ENCODE results near the gene PDK2.

PDK2 gene

GRCh38 chr17:50100921-50101345, 5.8 kb downstream of the PDK2 start:
- no peak for DNase-seq (ENCODE audit: low read depth)

GRCh38 chr17:50101346-50102163, 6.4 kb downstream of the PDK2 start:
- DNase-seq (ENCODE audit: low read depth): no peak

DNA sequence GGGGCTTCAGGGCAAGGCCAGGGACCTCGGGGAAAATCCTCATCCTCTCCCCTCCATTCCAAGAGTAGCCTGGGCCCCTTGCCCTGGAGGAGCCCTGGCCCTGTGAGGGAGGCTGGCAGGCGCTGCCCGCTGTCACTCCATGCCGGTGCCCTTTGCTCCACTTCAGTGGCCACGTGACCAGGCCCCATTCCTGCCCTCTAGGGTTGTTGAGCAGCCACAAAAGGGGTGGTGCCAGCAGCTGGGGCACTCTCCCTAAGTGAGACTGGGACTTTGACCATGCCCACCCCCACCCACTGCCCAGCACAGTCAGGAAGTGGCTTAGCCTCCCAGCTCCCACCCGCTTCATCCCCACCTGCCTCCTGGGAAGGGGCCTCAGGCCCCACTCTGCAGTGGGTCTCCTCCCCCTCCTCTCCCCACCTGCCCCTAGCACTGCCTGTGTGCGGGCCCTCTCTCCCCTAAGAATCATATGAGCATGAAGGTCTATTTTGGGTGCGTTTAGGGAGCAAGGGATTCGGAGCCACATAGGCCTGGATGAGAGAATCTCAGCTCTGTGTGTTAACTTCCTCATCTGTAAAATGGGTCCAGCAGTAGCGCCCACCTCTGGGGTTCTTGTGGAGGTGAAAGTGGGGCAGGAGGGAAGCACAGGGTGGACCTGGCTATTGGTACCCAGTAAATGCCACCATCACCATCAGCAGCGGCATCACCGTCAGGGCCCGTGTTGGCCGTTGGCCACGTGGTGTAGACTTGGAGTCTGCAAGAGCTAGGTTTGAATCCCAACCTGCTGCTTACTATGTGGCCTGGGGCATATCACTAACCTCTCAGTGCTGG, 7.2 kb downstream of the PDK2 start:
- no peak for DNase-seq (ENCODE audit: low read depth)

DNA sequence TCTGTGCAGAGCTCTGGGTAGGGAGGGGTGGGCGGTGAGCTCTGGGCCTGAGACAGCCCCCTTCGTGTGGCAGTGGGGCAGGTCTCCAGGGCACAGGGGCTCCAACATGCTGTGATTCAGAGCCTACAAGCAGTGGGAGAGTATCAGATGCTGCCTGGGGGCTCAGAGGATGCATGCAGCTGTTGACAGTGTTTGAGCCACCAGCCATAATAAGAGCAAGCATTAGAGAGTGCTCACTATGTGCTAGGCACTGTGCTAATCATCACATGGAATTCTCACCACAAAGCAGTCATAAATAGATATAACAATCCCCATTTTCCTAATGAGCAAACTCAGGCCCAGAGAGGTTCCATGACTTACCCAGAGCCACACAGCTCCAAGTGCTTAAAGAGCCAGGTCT, 8.1 kb downstream of the PDK2 start:
- no peak for DNase-seq (ENCODE audit: low read depth)

GRCh38 chr17:50103941-50104340, 8.8 kb downstream of the PDK2 start:
- DNase-seq (ENCODE audit: low read depth): no peak

- no peak for DNase-seq (ENCODE audit: low read depth)
Measured at GRCh38 chr17:50105811-50106210, 10.7 kb downstream of the PDK2 start.

- DNase-seq (ENCODE audit: low read depth): no peak
Measured at GRCh38 chr17:50106393-50107131, 11.4 kb downstream of the PDK2 start.

DNA sequence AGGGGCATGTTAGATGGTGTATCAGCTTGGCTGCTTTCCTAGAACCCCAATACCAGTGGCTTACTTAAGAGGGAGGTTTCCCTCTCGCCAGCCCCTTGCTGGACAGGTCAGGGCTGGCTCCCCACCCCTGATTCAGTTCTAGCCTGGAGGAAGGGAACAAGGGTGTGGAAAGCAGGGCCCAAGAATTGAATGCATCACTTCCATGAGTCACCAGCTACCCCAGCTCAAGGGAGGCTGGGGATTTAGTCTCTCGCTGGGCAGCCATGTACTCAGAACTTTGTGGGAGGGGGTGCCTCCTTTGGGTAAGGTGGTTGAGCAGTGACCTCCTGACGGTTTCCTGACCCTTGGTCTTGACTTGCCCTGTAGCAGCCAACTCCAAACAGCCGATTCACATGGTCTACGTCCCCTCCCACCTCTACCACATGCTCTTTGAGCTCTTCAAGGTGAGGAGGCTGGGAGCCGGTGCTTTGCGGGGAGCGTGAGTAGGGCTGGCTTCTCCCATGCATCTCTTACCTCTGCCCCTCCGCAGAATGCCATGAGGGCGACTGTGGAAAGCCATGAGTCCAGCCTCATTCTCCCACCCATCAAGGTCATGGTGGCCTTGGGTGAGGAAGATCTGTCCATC, 12.8 kb downstream of the PDK2 start:
- DNase-seq (ENCODE audit: low read depth): no peak

DNA sequence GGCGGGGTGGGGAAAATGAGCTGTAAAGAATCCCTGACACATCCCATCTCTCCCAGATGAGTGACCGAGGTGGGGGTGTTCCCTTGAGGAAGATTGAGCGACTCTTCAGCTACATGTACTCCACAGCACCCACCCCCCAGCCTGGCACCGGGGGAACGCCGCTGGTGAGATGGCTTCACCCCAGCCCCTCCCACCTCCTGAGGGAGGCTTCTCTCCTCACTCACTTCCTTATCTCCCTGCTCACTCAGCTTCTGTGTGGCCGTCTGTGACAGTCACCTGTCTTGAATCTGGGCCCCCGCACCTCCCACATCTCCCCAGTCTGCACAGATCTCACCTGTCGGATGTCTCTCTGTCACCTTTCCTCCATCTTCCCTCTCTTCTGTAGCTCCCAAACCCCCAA, 13.4 kb downstream of the PDK2 start:
- DNase-seq (ENCODE audit: low read depth): no peak

GRCh38 chr17:50109207-50109606, 14.1 kb downstream of the PDK2 start:
- DNase-seq (ENCODE audit: low read depth): no peak

GRCh38 chr17:50109785-50110184, 14.6 kb downstream of the PDK2 start:
- DNase-seq (ENCODE audit: low read depth): no peak

DNA sequence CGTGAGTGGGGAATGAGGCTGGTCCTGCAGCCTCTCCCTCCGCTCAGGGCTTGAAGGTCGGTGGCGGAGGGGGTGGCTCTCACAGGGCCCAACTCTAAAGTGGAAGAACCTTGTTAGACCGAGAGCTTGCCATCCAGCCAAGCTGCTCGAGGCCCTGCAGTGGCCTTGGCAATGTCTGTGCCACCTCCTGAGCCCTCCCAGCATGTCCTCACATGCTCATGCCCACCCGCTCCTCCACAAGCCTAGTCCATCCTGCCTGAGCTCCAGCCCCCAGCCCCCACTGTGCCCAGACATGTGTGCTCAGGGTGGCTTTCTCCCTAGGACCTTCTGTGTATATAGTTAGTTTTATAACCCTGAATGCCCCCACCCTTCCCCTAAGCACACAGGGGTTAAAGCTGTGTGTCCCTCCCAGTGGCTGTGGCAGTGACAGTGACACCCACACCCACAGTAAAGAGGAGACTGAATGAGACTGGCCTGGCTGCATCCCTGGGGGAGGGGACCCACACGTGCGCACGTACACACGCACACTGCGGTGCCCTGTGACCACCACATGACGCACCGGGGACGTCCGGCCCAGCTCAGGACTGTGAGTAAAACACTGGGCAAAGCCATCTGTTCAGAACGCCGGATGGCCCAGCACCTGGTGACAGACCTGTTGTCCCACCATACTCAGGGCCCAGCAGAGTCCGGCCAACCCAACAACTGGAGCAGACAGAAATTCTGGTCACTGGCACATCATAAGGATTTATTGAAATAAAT, 15.6 kb downstream of the PDK2 start:
- DNase-seq (ENCODE audit: low read depth): no peak

- DNase-seq (ENCODE audit: low read depth): no peak
Measured at GRCh38 chr17:50111673-50112655, 16.8 kb downstream of the PDK2 start.

- no peak for DNase-seq (ENCODE audit: low read depth)
Measured at GRCh38 chr17:50112694-50113093, 17.5 kb downstream of the PDK2 start.

- DNase-seq (ENCODE audit: low read depth): no peak
Measured at GRCh38 chr17:50113624-50114320, 18.6 kb downstream of the PDK2 start.

- DNase-seq (ENCODE audit: low read depth): no peak
Measured at GRCh38 chr17:50114401-50114800, 19.2 kb downstream of the PDK2 start.

- no peak for DNase-seq (ENCODE audit: low read depth)
Measured at GRCh38 chr17:50114849-50115357, 19.8 kb downstream of the PDK2 start.

DNA sequence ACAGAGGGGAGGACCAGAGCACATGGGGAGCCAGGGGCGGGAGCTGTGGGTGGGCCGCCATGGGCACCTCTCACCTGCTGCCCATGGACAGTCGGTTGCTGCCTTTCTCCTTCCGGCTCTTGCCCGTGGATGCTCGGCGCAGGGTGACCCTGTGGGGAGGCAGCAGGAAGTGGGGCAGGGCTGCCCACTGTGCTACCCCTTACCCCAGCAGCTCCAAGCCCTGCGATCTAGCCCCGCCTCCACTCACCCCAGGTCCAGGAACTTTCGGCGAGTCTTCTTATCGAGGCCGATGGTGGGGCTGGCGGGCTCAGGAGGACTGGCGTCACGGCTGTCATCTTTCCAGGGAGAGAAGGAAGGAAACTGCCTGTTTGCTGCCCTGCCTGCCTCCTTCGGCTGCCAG, 20.6 kb downstream of the PDK2 start:
- no peak for DNase-seq (ENCODE audit: low read depth)
